HG03135 (cell line): Measurements from ENCODE around the gene EXOC3L4.

Experiments
- ATAC-seq: cut with Tn5 transposase; IDR thresholded peaks from one replicate; pipeline ENCODE4 v1.9.1; 2021; ENCODE audit warnings: mild to moderate bottlenecking, moderate library complexity; ENCODE audit not compliant: unreplicated experiment

Gene EXOC3L4

DNA sequence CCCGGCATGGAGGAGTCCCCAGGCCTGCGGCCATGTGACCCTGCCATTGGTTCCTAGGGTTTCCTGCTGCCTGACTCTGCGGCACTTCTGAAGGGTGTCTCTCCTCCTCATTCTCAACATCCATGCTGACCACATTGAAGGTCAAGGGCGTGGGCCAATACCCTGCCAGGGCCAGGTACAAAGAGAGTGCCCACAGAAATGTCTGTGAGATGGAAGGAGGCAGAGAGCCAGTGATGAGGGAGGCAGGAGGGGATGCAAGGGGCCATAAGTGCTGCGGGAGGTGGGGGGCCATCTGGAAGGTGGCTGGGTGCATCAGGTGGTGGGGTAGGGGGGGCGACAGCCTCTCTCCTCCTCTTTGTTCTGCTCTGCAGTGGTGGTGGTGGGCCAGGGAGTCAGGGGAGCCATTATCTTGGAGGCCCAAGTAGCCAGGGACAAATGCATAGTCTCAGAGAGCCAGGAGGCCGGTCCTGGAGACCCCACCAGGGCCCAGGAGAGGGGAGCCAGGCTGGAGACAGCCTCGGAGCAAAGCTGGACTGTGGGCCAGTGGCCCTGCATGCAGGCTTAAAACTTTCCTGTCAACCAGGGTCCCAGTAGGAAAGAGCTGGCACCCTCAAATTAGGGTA is 24.2 kb upstream of the EXOC3L4 start:
- no peak for ATAC-seq

DNA sequence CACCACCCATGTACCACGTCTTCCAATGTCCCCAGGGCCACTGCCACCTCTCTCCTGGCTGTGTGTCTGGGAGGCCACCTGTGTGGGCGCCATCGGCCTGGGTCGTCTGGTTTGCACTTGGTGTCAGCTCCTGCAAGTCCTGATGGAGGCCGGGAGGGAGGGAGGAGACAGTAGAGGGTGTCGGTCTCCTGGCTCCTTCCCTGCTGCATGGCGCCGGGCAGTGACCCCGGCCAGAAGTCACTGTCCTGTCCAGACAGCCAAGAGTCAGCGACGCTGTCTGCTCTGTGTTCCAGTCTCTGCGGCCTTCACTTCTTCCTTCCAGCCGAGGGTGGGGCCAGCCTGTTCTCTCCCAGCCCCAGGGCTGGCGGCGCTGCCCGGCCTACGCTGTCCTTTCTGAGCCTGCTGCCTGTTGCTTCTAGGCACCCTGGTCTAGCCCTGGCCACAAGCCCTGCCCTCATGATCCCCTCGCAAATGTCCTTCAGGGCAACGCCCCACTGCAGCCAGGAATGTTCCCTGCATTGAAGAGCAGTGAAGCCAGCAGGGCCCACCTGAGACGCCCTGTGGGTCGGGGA is 23.5 kb upstream of the EXOC3L4 start:
- no peak for ATAC-seq

DNA sequence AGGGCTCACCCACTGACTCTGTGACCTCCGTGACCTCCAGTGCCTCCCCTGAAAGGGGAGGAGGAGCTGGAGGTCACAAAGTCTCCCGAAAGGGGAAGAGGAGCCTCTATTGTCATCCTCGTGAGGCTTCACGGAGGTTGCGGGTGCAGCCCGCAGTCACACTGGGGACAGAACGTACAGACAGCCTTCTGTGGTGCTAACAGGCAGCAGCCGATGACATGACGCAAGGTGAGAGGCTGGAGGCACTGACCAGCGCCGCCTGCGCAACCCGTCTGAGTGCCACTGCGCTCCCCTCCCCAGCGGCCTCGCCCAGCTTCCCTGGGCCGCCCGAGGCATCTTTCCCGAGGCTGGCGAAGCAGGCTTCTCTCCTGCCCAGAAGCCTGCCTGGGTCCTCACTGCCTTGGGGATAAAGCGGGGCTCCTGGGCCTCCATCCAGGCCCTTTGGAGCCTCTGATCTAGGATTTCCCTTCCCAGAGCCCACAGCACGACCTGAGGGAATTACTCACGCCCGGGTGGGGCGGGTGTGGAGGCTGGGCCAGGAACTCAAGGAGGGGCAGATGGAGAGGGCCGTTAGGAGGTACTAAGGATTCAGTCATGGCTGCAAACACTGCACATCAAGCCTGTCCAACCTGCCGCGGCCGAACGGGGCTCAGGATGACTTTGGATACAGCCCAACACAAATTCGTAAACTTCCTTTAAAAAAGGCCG is 22.8 kb upstream of the EXOC3L4 start:
- ATAC-seq, result no peak

GRCh38 chr14:103072595-103073366 is 21.7 kb upstream of the EXOC3L4 start:
- ATAC-seq, result no peak

GRCh38 chr14:103073367-103073875 is 21.1 kb upstream of the EXOC3L4 start:
- ATAC-seq, result no peak

DNA sequence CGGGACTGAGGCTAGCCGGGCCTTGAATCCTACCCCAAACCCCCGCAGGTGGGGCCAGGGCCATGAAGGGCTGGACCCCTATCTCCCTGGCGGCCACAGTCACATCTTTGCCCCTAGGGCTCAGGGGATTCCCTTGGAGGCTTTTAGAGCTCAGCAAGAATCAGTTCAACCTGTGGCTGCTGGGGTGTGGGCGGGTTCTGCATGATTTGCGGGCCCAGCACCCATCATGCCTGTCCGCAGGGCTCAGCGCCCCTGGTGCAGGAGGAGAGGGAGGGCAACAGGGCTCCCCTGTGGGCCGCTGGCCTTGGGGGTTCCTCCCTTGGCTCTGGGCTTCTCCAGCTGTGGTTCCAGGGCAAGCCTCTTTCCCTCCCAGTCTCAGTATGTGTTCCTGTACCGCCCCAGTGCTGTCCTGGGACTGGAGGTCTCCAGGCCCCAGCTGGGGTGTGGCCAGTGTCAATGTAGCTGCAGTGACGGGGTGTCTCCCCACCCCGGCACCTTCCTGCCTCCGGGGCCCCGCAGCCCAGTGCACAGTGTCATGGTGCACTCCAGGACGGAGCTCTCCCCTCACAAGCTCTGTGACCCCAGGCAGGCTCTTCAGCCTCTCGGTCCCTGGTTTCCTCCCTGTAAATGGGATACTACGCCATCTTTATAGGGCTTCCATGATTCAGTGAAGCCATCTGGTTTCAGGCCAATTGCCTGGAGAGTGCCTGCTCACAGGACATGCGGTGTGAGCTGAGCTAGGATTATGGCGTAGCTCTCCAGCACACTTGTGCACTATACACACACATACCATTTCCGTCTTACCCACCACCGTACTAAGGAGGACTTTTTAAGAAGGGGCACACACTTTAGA is 20.4 kb upstream of the EXOC3L4 start:
- no peak for ATAC-seq

DNA sequence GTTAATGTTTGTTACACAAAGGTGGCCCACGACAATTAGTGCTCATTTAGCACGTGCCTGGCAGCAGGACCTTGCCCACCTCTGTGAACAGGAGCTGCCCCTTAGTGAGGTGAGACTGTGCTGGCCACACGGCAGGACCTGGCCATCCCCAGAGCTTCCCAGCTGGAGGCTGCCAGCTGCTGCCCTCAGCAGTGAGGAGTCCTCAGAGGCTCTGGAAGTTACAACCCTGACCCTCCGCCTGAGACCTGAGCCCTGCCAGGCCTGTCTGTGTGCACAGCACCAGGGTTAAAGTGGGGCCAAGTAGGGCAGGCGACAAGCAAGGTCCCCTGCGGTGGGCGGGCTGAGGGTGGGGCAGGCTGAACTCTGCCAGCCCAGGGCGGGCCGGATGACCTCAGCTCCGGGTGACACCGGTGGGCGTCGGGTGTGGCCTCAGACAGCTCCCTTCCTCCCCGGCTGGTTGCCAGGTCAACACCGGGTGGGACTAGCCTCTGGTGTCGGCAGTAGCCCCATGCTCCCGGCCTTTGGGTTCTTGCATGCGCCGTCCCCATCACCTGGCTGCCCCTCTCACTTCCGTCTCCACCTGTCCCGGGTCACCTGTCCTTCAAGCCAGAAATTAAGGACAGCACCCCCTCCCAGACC is 19.7 kb upstream of the EXOC3L4 start:
- ATAC-seq, result no peak

DNA sequence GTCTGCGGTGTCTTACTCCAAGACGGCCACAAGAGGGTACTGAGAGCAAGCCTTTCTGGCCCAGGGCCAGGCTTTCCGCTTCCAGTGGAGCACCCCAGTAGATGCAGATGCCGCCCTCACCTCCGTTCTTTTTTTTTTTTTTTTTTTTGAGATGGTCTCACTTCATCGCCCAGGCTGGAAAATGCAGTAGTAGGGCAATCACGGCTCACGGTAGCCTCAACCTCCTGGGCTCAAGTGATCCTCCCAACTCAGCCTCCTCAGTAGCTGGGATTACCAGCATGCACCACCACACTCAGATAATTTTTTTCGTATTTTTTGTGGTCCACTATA is 16.1 kb upstream of the EXOC3L4 start:
- peak; percentile 47 for ATAC-seq

GRCh38 chr14:103078860-103079587 is 15.5 kb upstream of the EXOC3L4 start:
- no peak for ATAC-seq

- no peak for ATAC-seq
Observed at GRCh38 chr14:103081951-103082350, 12.6 kb upstream of the EXOC3L4 start.

DNA sequence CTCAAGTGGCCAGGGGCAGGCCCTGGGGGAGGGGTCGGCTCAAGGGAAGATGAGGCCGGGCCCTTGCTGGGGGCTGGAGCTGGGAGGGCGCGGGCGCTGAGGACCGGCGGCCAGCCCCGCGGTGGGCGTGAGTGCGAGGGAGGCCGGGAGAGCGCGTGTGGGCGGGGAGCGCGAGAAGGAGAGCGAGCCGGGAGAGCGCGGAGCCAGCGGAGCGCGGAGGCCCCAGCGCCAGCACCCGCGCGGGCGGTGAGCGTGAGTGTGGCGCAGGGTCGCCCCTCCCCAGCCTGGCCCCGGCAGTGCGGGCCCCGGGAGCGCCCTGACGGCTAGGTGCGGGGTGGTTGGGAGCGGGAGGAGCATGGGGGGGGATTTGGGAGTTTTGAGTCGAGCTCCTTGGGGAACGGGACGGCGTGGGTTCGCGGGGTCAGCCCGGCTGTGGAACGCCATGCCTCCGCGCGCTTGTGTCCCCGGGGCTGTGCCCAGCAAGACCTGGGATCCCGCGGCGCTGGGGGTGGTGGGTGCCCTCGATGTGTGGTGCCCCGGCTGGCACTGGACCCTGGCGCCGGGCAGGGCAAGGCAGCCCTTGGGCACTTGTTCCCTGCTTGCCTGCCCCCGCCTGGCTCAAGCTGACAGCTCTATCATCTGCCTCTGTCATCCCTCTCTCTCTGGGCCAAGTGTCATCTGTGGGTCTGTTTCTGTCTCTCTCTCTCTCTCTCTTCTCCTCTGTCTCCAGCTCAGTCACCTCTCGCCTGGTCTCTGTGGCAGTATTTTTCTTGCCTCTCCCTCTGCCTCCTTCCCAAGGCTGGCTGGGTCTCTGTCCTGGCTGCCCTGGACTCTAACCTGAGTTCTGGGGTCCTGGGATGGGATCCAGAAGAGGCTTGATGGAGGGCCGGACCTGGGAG is 10.3 kb upstream of the EXOC3L4 start, which contains the start of gene LBHD2:
TSS of gene LBHD2 (plus strand) at position 190 of the 899 bp plus-strand sequence. CDS start 1,803 bp downstream, outside the sequence.
- no peak for ATAC-seq

- ATAC-seq, result no peak
Observed at GRCh38 chr14:103085106-103086091, 9.1 kb upstream of the EXOC3L4 start.

GRCh38 chr14:103086771-103087342 is 7.7 kb upstream of the EXOC3L4 start:
- ATAC-seq, result no peak

DNA sequence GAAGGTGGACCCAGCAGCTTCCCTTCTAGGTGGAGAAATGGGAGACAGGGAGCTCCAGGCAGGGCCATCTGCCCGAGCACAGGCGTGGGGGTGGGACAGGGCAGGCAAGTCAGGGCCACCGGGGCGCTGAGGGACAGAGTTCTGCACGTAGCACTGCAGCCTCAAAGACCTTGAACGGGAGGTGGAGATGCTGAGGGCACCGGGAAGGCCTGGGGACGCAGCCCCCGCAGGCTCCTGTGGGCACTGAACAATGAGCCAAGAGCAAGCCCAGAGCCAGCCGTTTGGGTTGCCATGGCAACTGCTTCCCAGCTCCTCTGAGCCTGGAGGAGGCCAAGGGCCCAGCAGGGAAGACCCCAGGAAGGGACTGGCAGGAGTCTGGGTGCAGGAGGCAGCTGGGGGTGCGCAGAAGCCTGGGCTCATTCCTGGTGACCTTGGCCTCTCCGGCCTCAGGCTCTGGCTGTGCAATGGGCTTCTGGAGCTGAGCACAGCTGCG is 7.1 kb upstream of the EXOC3L4 start:
- ATAC-seq, result no peak

DNA sequence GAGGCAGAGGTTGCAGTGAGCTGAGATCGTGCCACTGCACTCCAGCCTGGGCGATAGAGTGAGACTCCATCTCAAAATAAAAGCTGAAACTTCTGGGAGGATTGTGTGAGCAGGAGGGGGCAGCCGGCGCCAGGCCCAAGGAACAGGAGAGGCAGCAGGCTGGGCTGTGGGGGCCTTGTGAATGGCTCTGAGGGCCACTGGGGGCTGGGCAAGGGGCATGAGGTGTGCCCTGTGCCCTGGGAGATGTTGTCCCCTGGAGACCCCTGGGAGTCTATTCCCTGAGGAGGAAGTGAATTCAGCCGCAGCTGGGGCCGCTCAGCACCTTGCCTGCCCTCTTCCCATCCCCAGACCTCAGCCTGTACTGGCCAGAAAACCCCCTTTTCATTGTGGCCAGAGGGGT is 5.6 kb upstream of the EXOC3L4 start:
- no peak for ATAC-seq
